ENCODE results near the gene LMX1A. TPM values are rescaled to one million over a fixed set of nuclear protein-coding genes. Genes with fewer than 3 reads are reported as not detected.
A peak's percentile ranks its signal among the peaks of the same experiment; 100 is the strongest.

LMX1A gene
- total and polyA plus RNA-seq, 2 of the 13 experiments (the other 11 are each of a cell fraction or from before 2014, with no cell fraction given) = 0.07 TPM; not detected in 1

- no peak for TF ChIP-seq ZHX2 (IDR thresholded peaks at IDR 0.05; ENCODE audit: low read depth)
- no peak for TF ChIP-seq ZHX2 (CRISPR knock-in tag; IDR thresholded peaks at IDR 0.05; ENCODE audit: borderline replicate concordance)
- no peak for TF ChIP-seq MLXIP (CRISPR knock-in tag; IDR thresholded peaks at IDR 0.05; ENCODE audit: borderline replicate concordance)
- no peak for TF ChIP-seq ZNF225 (CRISPR knock-in tag; IDR thresholded peaks at IDR 0.05)
- TF ChIP-seq FOXK1 (CRISPR knock-in tag; IDR thresholded peaks at IDR 0.05; ENCODE audit: borderline replicate concordance, low read depth) = no peak
- TF ChIP-seq NR2F2 (IDR thresholded peaks at IDR 0.05; ENCODE audit: borderline replicate concordance, low read depth) = no peak; the same call in 1 of the 2 replicates
- TF ChIP-seq ZNF674 (CRISPR knock-in tag; IDR thresholded peaks at IDR 0.05; ENCODE audit: low read depth) = no peak
- TF ChIP-seq ZNF878 (CRISPR knock-in tag; IDR thresholded peaks at IDR 0.05) = no peak
- no peak for TF ChIP-seq ATF3 (CRISPR knock-in tag; IDR thresholded peaks at IDR 0.05)
- peak; percentile 46 for TF ChIP-seq YY1 (IDR thresholded peaks at IDR 0.05; ENCODE audit: insufficient read depth, insufficient replicate concordance, low read depth, low read length)
- TF ChIP-seq NFATC3 (CRISPR knock-in tag; IDR thresholded peaks at IDR 0.05) = no peak
- TF ChIP-seq ZNF503 (CRISPR knock-in tag; IDR thresholded peaks at IDR 0.05) = peak; percentile 71; the same call in 1 of the 2 replicates
- TF ChIP-seq ZNF710 (CRISPR knock-in tag; IDR thresholded peaks at IDR 0.05; ENCODE audit: borderline replicate concordance) = peak; percentile 69; the same call in 1 of the 2 replicates
- no peak for TF ChIP-seq TGIF2 (CRISPR knock-in tag; IDR thresholded peaks at IDR 0.05)
- no peak for TF ChIP-seq ZSCAN31 (CRISPR knock-in tag; IDR thresholded peaks at IDR 0.05; ENCODE audit: low read depth)
Measured at GRCh38 chr1:165253818-165254254, 102.7 kb downstream of the LMX1A start (continued).
